H1 (cell line): ENCODE measurements around the gene CACNA2D4. TPM values are rescaled to one million over a fixed set of nuclear protein-coding genes. Genes with fewer than 3 reads are reported as not detected.

Experiments used
- CTCF ChIA-PET: fragments of 300-600 bp; sonication (Branson Sonifier 250); formaldehyde crosslinking; loops from one replicate; lab custom pipeline; 2021; ENCODE audit not compliant: partially characterized antibody; lab: Charles Lee
- POLR2A ChIA-PET: fragments of 300-600 bp; sonication (Branson Sonifier 250); formaldehyde crosslinking; loops from one replicate; lab custom pipeline; 2021; ENCODE audit warnings: inconsistent platforms; ENCODE audit not compliant: partially characterized antibody; lab: Charles Lee
- DNase-seq, 2 experiments: peaks; one replicate each; pipeline versions ENCODE4 v3.0.0 to v3.0.0-alpha.2; 2010 to 2022; ENCODE audit warnings: low spot score in 2 of 2, low read depth in 1 of 2, mixed read lengths in 1 of 2
- FAIRE-seq: peaks from 2 replicates; lab custom pipeline; 2011; peaks lifted over from hg19 to GRCh38; lab: Jason Lieb, UNC
- H2AFZ ChIP-seq: 2 replicates; pipeline ENCODE4 v1.8.1; 2012; ENCODE audit warnings: low read length, inconsistent platforms
- H2AK5ac ChIP-seq: 2 replicates; pipeline ENCODE4 v1.6.1; 2013; ENCODE audit warnings: low read depth, low read length
- H2BK120ac ChIP-seq: replicated peaks from 2 replicates; pipeline ENCODE3; 2013; ENCODE audit warnings: low read depth, low read length, inconsistent platforms
- H2BK12ac ChIP-seq: 2 replicates; pipeline ENCODE4 v1.6.1; 2013; ENCODE audit warnings: low read depth, low read length
- H2BK15ac ChIP-seq: 2 replicates; pipeline ENCODE4 v1.6.1; 2013; ENCODE audit warnings: low read length
- H2BK20ac ChIP-seq: 2 replicates; pipeline ENCODE4 v1.6.1; 2013; ENCODE audit warnings: low read length
- H2BK5ac ChIP-seq: 2 replicates; pipeline ENCODE4 v1.6.1; 2013; ENCODE audit warnings: low read depth, low read length
- H3K14ac ChIP-seq: 2 replicates; pipeline ENCODE4 v1.6.1; 2013; ENCODE audit warnings: inconsistent platforms; ENCODE audit not compliant: insufficient read length
- H3K18ac ChIP-seq: 2 replicates; pipeline ENCODE4 v1.6.1; 2013; ENCODE audit warnings: low read length; ENCODE audit errors: extremely low read depth
- H3K23ac ChIP-seq: 2 replicates; pipeline ENCODE4 v1.6.1; 2013; ENCODE audit warnings: inconsistent platforms; ENCODE audit not compliant: insufficient read length
- H3K23me2 ChIP-seq: 2 replicates; pipeline ENCODE4 v1.6.1; 2013; ENCODE audit warnings: low read depth, low read length
- H3K27ac ChIP-seq: 2 replicates; pipeline ENCODE4 v1.6.1; 2011; ENCODE audit warnings: low read depth, low read length, inconsistent platforms
- H3K27me3 ChIP-seq, 4 experiments: replicated peaks in 1 of 4; 1 replicate in 1 of 4; 2 replicates in 3 of 4; pipeline versions ENCODE4 v1.6.1 to v1.8.1; 2011 to 2013; ENCODE audit warnings: low read length in 3 of 4, mild to moderate bottlenecking in 3 of 4, inconsistent platforms in 2 of 4, mixed read lengths in 2 of 4, moderate library complexity in 1 of 4; ENCODE audit not compliant: control insufficient read depth in 3 of 4, insufficient read depth in 3 of 4; ENCODE audit errors: extremely low read depth in 1 of 4
- H3K36me3 ChIP-seq, 4 experiments: 2 replicates each; pipeline versions ENCODE4 v1.6.1 to v1.8.1; 2011 to 2013; ENCODE audit warnings: mild to moderate bottlenecking in 4 of 4, low read length in 3 of 4, moderate library complexity in 2 of 4, control low read depth in 1 of 4, inconsistent platforms in 1 of 4; ENCODE audit not compliant: insufficient read depth in 4 of 4, control insufficient read depth in 2 of 4
- H3K4ac ChIP-seq: replicated peaks from 2 replicates; pipeline ENCODE3; 2013; ENCODE audit warnings: low read length, low read depth, mixed read lengths, inconsistent platforms; ENCODE audit not compliant: insufficient read length
- H3K4me1 ChIP-seq, 4 experiments: replicated peaks in 1 of 4; 1 replicate in 1 of 4; 2 replicates in 3 of 4; pipeline versions ENCODE4 v1.6.1 to v1.8.1; 2011 to 2013; ENCODE audit warnings: low read length in 3 of 4, inconsistent platforms in 2 of 4, mixed read lengths in 1 of 4; ENCODE audit not compliant: insufficient read depth in 4 of 4, control insufficient read depth in 3 of 4
- H3K4me2 ChIP-seq, 2 experiments: 2 replicates each; pipeline versions ENCODE4 v1.6.1 to v1.8.1; 2011 to 2013; ENCODE audit warnings: low read depth in 2 of 2, low read length in 2 of 2, control low read depth in 1 of 2, inconsistent platforms in 1 of 2, mild to moderate bottlenecking in 1 of 2; ENCODE audit not compliant: insufficient read depth in 1 of 2
- H3K4me3 ChIP-seq, 4 experiments: fragments of 200-600, 300-600 bp in 1 of 4; sonication (generic), shearing (Covaris generic), sonication (Bioruptor Twin) in 1 of 4; 2 replicates each; pipeline versions ENCODE4 v1.5.1 to v1.8.1; 2011 to 2016; ENCODE audit warnings: low read length in 4 of 4, low read depth in 3 of 4, control low read depth in 2 of 4, inconsistent platforms in 2 of 4, mild to moderate bottlenecking in 2 of 4, mixed read lengths in 1 of 4, moderate library complexity in 1 of 4; ENCODE audit not compliant: insufficient read depth in 2 of 4; ENCODE audit errors: extremely low read depth in 1 of 4
- H3K56ac ChIP-seq: replicated peaks from 2 replicates; pipeline ENCODE3; 2013; ENCODE audit warnings: low read depth, mild to moderate bottlenecking, mixed read lengths, low read length, inconsistent platforms; ENCODE audit not compliant: insufficient read length
- H3K79me1 ChIP-seq: 2 replicates; pipeline ENCODE4 v1.6.1; 2013; ENCODE audit warnings: low read depth, low read length, control low read depth
- H3K79me2 ChIP-seq, 2 experiments: 2 replicates each; pipeline versions ENCODE4 v1.6.1 to v1.8.1; 2012 to 2013; ENCODE audit warnings: low read length in 2 of 2, mild to moderate bottlenecking in 2 of 2, inconsistent platforms in 1 of 2; ENCODE audit not compliant: insufficient read depth in 2 of 2, control insufficient read depth in 1 of 2
- H3K9ac ChIP-seq, 4 experiments: replicated peaks in 1 of 4; 1 replicate in 1 of 4; 2 replicates in 3 of 4; pipeline versions ENCODE4 v1.6.1 to v1.8.1; 2011 to 2013; ENCODE audit warnings: low read depth in 3 of 4, low read length in 3 of 4, control low read depth in 2 of 4, mild to moderate bottlenecking in 2 of 4, moderate library complexity in 2 of 4, inconsistent platforms in 1 of 4; ENCODE audit errors: extremely low read depth in 1 of 4
- H3K9me3 ChIP-seq, 2 experiments: 2 replicates each; pipeline versions ENCODE4 v1.6.1 to v1.8.1; 2012 to 2013; ENCODE audit warnings: mild to moderate bottlenecking in 2 of 2, moderate library complexity in 2 of 2, control low read depth in 1 of 2, inconsistent platforms in 1 of 2, low read depth in 1 of 2, low read length in 1 of 2, mixed read lengths in 1 of 2; ENCODE audit not compliant: insufficient read depth in 2 of 2
- H4K20me1 ChIP-seq, 2 experiments: replicated peaks in 1 of 2; 2 replicates each; pipeline versions ENCODE3 to v1.8.1; 2011 to 2013; ENCODE audit warnings: inconsistent platforms in 2 of 2, low read length in 2 of 2, mild to moderate bottlenecking in 1 of 2; ENCODE audit not compliant: insufficient read depth in 2 of 2, control insufficient read depth in 1 of 2
- H4K5ac ChIP-seq: 2 replicates; pipeline ENCODE4 v1.6.1; 2013; ENCODE audit warnings: low read length, low read depth, mixed read lengths, inconsistent platforms; ENCODE audit not compliant: insufficient read length
- H4K8ac ChIP-seq: 2 replicates; pipeline ENCODE4 v1.8.0; 2013; ENCODE audit warnings: mild to moderate bottlenecking, moderate library complexity, low read length, inconsistent platforms; ENCODE audit not compliant: insufficient read depth; ENCODE audit errors: extremely low read depth
- H4K91ac ChIP-seq: replicated peaks from 2 replicates; pipeline ENCODE3; 2013; ENCODE audit warnings: low read length, mixed read lengths, inconsistent platforms; ENCODE audit not compliant: insufficient read length
- ASH2L ChIP-seq: fragments of 200-600, 300-600 bp; sonication (generic); IDR thresholded peaks from one replicate; pipeline ENCODE4 v1.7.1; 2017; ENCODE audit warnings: low read length
- BACH1 ChIP-seq: IDR thresholded peaks from 2 replicates; pipeline ENCODE4 v1.6.1; 2012; ENCODE audit warnings: low read length, improper control_type of control experiment
- CBX5 ChIP-seq: fragments of 300-800, 300-1000 bp; sonication (generic); IDR thresholded peaks from 2 replicates; pipeline ENCODE4 v1.7.1; 2016; ENCODE audit warnings: antibody characterized with exemption, low read length, low read depth
- CTBP2 ChIP-seq: IDR thresholded peaks from 2 replicates; pipeline ENCODE4 v1.7.0; 2011; ENCODE audit warnings: borderline replicate concordance, mild to moderate bottlenecking, moderate library complexity, mixed read lengths, low read length; ENCODE audit not compliant: insufficient read depth, insufficient read length
- MAX ChIP-seq: IDR thresholded peaks from 2 replicates; pipeline ENCODE4 v1.6.1; 2012; ENCODE audit warnings: inconsistent platforms
- NANOG ChIP-seq: IDR thresholded peaks from 2 replicates; pipeline ENCODE4 v1.6.1; 2011; ENCODE audit warnings: low read length, low read depth, mild to moderate bottlenecking, inconsistent platforms; ENCODE audit not compliant: insufficient read depth, poor library complexity, severe bottlenecking
- NRF1 ChIP-seq: IDR thresholded peaks from 2 replicates; pipeline ENCODE4 v1.6.1; 2011; ENCODE audit warnings: mild to moderate bottlenecking, low read depth, low read length, improper control_type of control experiment
- RBBP5 ChIP-seq: IDR thresholded peaks from 2 replicates; pipeline ENCODE4 v1.7.1; 2012; ENCODE audit warnings: low read depth, mild to moderate bottlenecking, inconsistent platforms, low read length, moderate library complexity, borderline replicate concordance
- SIRT6 ChIP-seq: IDR thresholded peaks from one replicate; pipeline ENCODE4 v1.7.1; 2012; ENCODE audit warnings: low read length, inconsistent platforms
- SP1 ChIP-seq: IDR thresholded peaks from 2 replicates; pipeline ENCODE4 v1.6.1; 2011; ENCODE audit warnings: low read depth, low read length
- SP4 ChIP-seq: IDR thresholded peaks from 2 replicates; pipeline ENCODE4 v1.6.1; 2012; ENCODE audit warnings: low read length, inconsistent platforms
- USF2 ChIP-seq: IDR thresholded peaks from 2 replicates; pipeline ENCODE4 v1.6.1; 2011; ENCODE audit warnings: low read length, improper control_type of control experiment
- WGBS, 2 experiments: shearing (Covaris generic) in 1 of 2; methylation state at CpG; one replicate each; pipeline versions ENCODE4 v1.1.6 to v1.1.7; 2013 to 2015; ENCODE audit warnings: low lambda C conversion rate in 2 of 2, mixed read lengths in 2 of 2, inconsistent platforms in 1 of 2, low coverage in 1 of 2, missing lambda C conversion rate in 1 of 2; ENCODE audit not compliant: insufficient replicate concordance in 2 of 2, insufficient coverage in 1 of 2, insufficient read length in 1 of 2; ENCODE audit errors: extremely low coverage in 1 of 2, missing lambda C conversion rate in 1 of 2; 5-methylcytosine and 5-hydroxymethylcytosine counted together
- polyA plus RNA-seq, 7 experiments: library from polyadenylated mRNA; depleted of rRNA in 3 of 7; stranded (reverse) in 5 of 7; unstranded in 2 of 7; fragments of >200 nt in 5 of 7; fragments of 200-250 nt in 2 of 7; gene quantifications; 1 replicate in 5 of 7; 2 replicates in 1 of 7; 4 replicates in 1 of 7; pipeline versions ENCODE4 v1.2.1 to v1.2.3, GENCODE V29; 2011 to 2013; ENCODE audit warnings: missing spikeins in 2 of 7, mixed read lengths in 2 of 7
- total RNA-seq: library from RNA; stranded (reverse); fragmentation: NEBNext Ultra II Directional; extraction: Animal tissue kit (Norgen Biotek cat#: 25700); gene quantifications from 2 replicates; pipeline ENCODE4 v1.2.1, GENCODE V29; 2021

CACNA2D4 gene
- total and polyA plus RNA-seq, 2 of the 8 experiments (the other 6 are each of a cell fraction or from before 2014, with no cell fraction given) = 0.44 to 0.88 TPM

GRCh38 chr12:1937481-1938224 lies 19.2 kb upstream of the CACNA2D4 start:
- H3K9me3 ChIP-seq = no peaks in the 10 kb centered on the region
- H3K36me3 ChIP-seq = peaks cover 0 to 3% (median 0%) of the 10 kb centered on the region in 4 experiments; a peak in 1 of 8 replicates
- no peak overlapping the region for H4K8ac ChIP-seq
- H3K18ac ChIP-seq = no peak overlapping the region
- no peak overlapping the region for H3K27ac ChIP-seq
- FAIRE-seq (no peak), DNase-seq (peak in 1 of 2 experiments; percentile 29)
- no peak overlapping the region for H2BK5ac ChIP-seq
- no peak overlapping the region for H2BK120ac ChIP-seq
- no peaks in the 10 kb centered on the region for H3K79me2 ChIP-seq
- H4K20me1 ChIP-seq = peaks cover 0 to 4% of the 10 kb centered on the region in 2 experiments
- peaks cover 4% of the 10 kb centered on the region for H3K23me2 ChIP-seq
- H4K5ac ChIP-seq = no peak overlapping the region
- H3K56ac ChIP-seq = no peak overlapping the region
- no peak overlapping the region for H4K91ac ChIP-seq
- H2BK12ac ChIP-seq = no peak overlapping the region
- H2BK20ac ChIP-seq = no peak overlapping the region
- no peaks in the 10 kb centered on the region for H3K27me3 ChIP-seq
- no peak overlapping the region for H3K4ac ChIP-seq
- no peak overlapping the region for H2AK5ac ChIP-seq
- POLR2A ChIA-PET = no interaction called here
- no peak overlapping the region for H2BK15ac ChIP-seq
- 91% methylated on average over 12 of the region's 12 CpGs; no CpG with 5 or more reads in 1 of the 2 experiments for WGBS, 2 experiments
- no peak overlapping the region for H3K9ac ChIP-seq
- no peak overlapping the region for H3K4me3 ChIP-seq
- no peak overlapping the region for H3K14ac ChIP-seq
- CTCF ChIA-PET = interaction anchor here (1.2 to 5.5 kb wide), 3 partner anchors 120 to 302 kb away, joined by 3 to 188 read pairs (median 24); no protein-coding TSS in a partner anchor
- H3K4me2 ChIP-seq = no peak overlapping the region
- H2AFZ ChIP-seq = no peak overlapping the region
- no peak overlapping the region for H3K23ac ChIP-seq
- no peaks in the 10 kb centered on the region for H3K79me1 ChIP-seq
- H3K4me1 ChIP-seq = no peaks in the 10 kb centered on the region; a peak in 1 of 7 replicates
- TF ChIP-seq BACH1 (no peak), MAX (no peak), SP4 (no peak), USF2 (no peak), NRF1 (no peak), CTBP2 (no peak), CBX5 (no peak), NANOG (no peak), SP1 (no peak), SIRT6 (no peak), RBBP5 (no peak), ASH2L (no peak)
